Measurements from ENCODE around the gene MEGF6. TPM values are rescaled to one million over a fixed set of nuclear protein-coding genes. Genes with fewer than 3 reads are reported as not detected.

MEGF6 gene
- total RNA-seq, 2 experiments from 2014 or later: 1.7 to 2.5 TPM

- no peaks in the 10 kb centered on the region for H3K27me3 Mint-ChIP-seq
- H3K27ac Mint-ChIP-seq: no peak overlapping the region
- H3K9me3 Mint-ChIP-seq: no peaks in the 10 kb centered on the region
- H3K4me1 Mint-ChIP-seq: no peaks in the 10 kb centered on the region
- DNase-seq: no peak
- H3K36me3 Mint-ChIP-seq: peaks cover 3% of the 10 kb centered on the region
- no peak overlapping the region for H3K4me3 Mint-ChIP-seq
These were observed 27.4 kb upstream of the MEGF6 start for GRCh38 chr1:3638676-3639075.

GRCh38 chr1:3638027-3638426, 26.7 kb upstream of the MEGF6 start:
- no peak overlapping the region for H3K27ac Mint-ChIP-seq
- no peak for DNase-seq
- peaks cover 3% of the 10 kb centered on the region for H3K36me3 Mint-ChIP-seq
- H3K9me3 Mint-ChIP-seq: no peaks in the 10 kb centered on the region
- H3K4me1 Mint-ChIP-seq: no peaks in the 10 kb centered on the region
- no peaks in the 10 kb centered on the region for H3K27me3 Mint-ChIP-seq
- H3K4me3 Mint-ChIP-seq: no peak overlapping the region

DNA sequence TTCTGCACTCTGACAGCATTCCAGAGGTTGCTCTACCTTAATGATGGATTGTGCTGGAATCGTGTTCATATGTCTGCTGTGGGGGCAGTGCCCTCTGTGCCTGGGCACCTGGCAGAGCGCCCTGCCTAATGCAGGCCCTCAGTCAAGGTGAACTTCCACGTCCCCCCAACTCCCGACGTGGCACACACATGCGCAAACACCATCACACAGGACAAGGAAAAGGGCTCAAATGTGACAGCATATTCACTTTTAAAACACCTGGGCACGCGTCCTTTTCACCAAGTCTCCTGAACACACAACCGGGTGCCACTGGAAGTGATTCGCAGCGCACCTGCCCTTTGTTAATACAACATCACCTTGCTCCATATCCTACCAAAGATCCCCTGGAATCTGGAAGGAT, 25.2 kb upstream of the MEGF6 start:
- Mint-ChIP-seq H3K36me3 (peaks cover 4% of the 10 kb centered on the region), H3K4me1 (no peaks in the 10 kb centered on the region), H3K4me3 (no peak overlapping the region), H3K9me3 (no peaks in the 10 kb centered on the region), H3K27me3 (no peaks in the 10 kb centered on the region), H3K27ac (no peak overlapping the region)
- no peak for DNase-seq

- Mint-ChIP-seq H3K4me1 (no peaks in the 10 kb centered on the region), H3K4me3 (no peak overlapping the region), H3K9me3 (no peaks in the 10 kb centered on the region), H3K27ac (no peak overlapping the region), H3K36me3 (peaks cover 4% of the 10 kb centered on the region), H3K27me3 (no peaks in the 10 kb centered on the region)
- DNase-seq: no peak
These were observed 24.8 kb upstream of the MEGF6 start for GRCh38 chr1:3636080-3636479.

- Mint-ChIP-seq H3K4me3 (no peak overlapping the region), H3K9me3 (no peaks in the 10 kb centered on the region), H3K4me1 (no peaks in the 10 kb centered on the region), H3K27me3 (no peaks in the 10 kb centered on the region), H3K36me3 (peaks cover 4% of the 10 kb centered on the region), H3K27ac (no peak overlapping the region)
- no peak for DNase-seq
These were observed 22.9 kb upstream of the MEGF6 start for GRCh38 chr1:3634059-3634800.

- H3K9me3 Mint-ChIP-seq: no peaks in the 10 kb centered on the region
- H3K4me1 Mint-ChIP-seq: peaks cover 2% of the 10 kb centered on the region
- no peaks in the 10 kb centered on the region for H3K27me3 Mint-ChIP-seq
These were observed 22.2 kb upstream of the MEGF6 start for GRCh38 chr1:3633344-3634058.

GRCh38 chr1:3632716-3633343, 21.5 kb upstream of the MEGF6 start:
- H3K36me3 Mint-ChIP-seq: peaks cover 4% of the 10 kb centered on the region
- H3K27me3 Mint-ChIP-seq: no peaks in the 10 kb centered on the region
- no peak for DNase-seq
- H3K9me3 Mint-ChIP-seq: no peaks in the 10 kb centered on the region
- peaks cover 2% of the 10 kb centered on the region for H3K4me1 Mint-ChIP-seq
- no peak overlapping the region for H3K27ac Mint-ChIP-seq
- H3K4me3 Mint-ChIP-seq: no peak overlapping the region

More at GRCh38 chr1:3633344-3634058, 22.2 kb upstream of the MEGF6 start:
- H3K4me3 Mint-ChIP-seq: no peak overlapping the region
- DNase-seq: no peak
- H3K36me3 Mint-ChIP-seq: peaks cover 4% of the 10 kb centered on the region
- no peak overlapping the region for H3K27ac Mint-ChIP-seq

DNA sequence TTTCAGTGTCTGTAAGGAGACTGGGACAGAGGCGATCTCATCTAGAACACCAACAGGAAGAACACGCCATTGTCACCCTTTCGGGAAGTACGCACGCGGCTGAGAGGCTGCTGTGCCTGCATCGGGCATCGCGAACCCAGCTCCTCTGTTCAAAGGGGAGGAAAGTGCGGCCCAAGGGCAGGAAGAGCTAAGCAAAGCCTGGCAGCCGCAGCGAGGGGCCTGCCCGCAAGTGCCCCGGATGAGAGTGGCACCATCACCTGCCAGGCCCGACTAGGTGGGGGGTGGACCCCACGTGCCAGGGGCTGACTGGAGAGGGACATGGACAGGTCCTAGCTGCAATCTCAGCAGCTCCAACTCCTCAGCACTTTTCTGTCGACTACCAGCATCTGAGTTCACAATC, 21.0 kb upstream of the MEGF6 start:
- H3K27ac Mint-ChIP-seq: no peak overlapping the region
- no peak for DNase-seq
- peaks cover 4% of the 10 kb centered on the region for H3K36me3 Mint-ChIP-seq
- no peak overlapping the region for H3K4me3 Mint-ChIP-seq
- no peaks in the 10 kb centered on the region for H3K9me3 Mint-ChIP-seq
- no peaks in the 10 kb centered on the region for H3K27me3 Mint-ChIP-seq
- H3K4me1 Mint-ChIP-seq: peaks cover 2% of the 10 kb centered on the region

DNA sequence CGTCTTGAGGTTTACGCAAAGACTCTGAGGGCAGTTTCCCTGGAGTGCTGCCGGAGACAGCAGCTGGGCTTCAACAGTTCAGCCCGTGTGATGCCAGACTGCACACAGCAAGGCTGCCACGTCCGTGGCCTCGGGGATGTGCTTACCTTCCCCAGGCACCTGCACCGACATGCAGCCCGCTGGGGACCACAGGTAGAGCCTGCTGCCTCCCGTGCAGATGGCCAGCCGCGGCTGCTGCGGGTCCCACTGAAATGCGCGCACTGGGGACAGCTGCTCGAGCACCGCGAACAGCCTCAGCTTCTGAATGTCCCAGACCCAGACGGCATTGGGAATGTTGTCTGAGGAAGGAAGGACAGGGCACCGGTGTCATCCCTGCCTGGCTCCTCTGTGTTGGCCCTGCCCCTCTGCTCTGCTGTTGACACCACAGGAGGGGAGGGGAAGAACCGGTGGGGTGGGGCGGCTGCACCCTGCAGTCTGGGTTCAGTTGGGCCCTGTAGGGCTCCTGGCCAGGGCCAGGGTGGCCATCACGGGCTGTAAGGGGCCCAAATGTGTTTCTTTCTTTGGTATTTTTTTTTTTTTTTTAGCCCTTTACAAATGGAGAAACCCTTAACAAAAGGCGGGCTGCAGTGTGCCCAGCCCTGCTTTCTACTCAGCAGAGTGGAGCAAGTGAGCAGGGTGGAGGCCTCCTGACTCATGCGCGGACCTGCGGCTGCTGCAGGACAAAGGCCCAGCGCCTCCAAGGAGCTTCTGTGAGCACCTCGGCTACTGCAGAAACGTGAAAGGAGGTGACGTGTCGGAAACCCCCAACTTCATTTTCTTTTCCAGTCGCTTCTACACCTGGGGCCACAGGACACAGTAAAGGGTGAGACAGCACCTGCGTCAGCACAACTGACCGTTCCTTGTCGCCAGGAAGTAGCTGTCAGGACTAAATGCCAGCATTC, 20.3 kb upstream of the MEGF6 start:
- Mint-ChIP-seq H3K9me3 (no peaks in the 10 kb centered on the region), H3K4me1 (peaks cover 2% of the 10 kb centered on the region), H3K4me3 (no peak overlapping the region), H3K27me3 (no peaks in the 10 kb centered on the region), H3K27ac (no peak overlapping the region), H3K36me3 (peaks cover 4% of the 10 kb centered on the region)
- DNase-seq: no peak

DNA sequence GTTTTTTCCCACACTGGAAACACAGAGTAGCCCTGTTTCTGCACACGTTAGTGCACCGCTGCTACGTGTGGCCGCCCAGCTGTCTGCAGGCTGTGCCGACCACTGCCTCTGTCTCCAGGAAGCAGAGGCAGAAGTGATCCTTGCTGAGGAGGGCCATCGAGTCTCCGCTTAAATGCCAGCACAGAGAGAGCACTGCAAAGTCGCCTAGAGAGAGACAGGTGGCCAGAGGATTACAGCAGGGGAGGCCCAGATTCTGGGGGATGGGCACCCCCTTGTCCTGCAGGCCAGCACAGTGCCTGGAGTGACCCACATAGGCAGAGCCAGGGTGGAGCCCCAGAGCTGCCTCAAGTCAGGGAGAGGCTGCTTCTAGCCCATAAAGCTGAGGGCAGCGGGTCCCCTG, 19.6 kb upstream of the MEGF6 start:
- no peak for DNase-seq
- Mint-ChIP-seq H3K4me1 (peaks cover 6% of the 10 kb centered on the region), H3K27me3 (no peaks in the 10 kb centered on the region), H3K36me3 (peaks cover 4% of the 10 kb centered on the region), H3K4me3 (no peak overlapping the region), H3K27ac (no peak overlapping the region), H3K9me3 (no peaks in the 10 kb centered on the region)

GRCh38 chr1:3630161-3630611, 18.9 kb upstream of the MEGF6 start:
- Mint-ChIP-seq H3K4me3 (no peak overlapping the region), H3K27me3 (no peaks in the 10 kb centered on the region), H3K9me3 (no peaks in the 10 kb centered on the region), H3K27ac (no peak overlapping the region), H3K4me1 (peaks cover 10% of the 10 kb centered on the region), H3K36me3 (peaks cover 2% of the 10 kb centered on the region)
- DNase-seq: no peak

DNA sequence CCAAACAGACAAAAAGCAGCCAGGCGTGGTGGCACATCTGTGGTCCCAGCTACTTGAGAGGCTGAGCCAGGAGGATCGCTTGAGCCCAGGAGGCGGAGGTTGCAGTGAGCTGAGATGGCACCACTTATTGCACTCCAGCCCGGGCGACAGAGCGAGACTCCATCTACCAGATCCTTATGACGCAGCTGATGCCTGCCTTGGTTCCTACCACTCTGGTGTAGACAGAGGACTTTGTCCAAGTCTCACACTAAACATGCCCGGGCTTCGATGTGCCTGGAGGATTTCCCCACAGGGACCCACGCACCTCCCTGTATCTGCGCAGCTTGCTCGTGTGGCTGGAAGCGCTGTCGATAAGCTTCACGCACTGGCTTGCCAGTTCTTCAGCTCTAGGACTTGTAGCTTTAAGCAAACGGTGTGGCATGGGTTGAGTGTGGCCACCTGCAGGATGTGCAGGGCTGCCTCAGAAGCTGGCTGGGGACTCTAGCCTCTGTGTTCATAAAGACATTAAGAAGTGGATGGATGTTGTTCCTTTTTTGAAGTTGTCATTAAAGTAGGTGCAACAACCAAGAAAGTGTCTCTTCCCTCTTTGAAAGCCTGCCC, 18.4 kb upstream of the MEGF6 start:
- no peaks in the 10 kb centered on the region for H3K9me3 Mint-ChIP-seq
- H3K4me3 Mint-ChIP-seq: no peak overlapping the region
- no peak for DNase-seq
- no peaks in the 10 kb centered on the region for H3K27me3 Mint-ChIP-seq
- no peak overlapping the region for H3K27ac Mint-ChIP-seq
- H3K36me3 Mint-ChIP-seq: peaks cover 1% of the 10 kb centered on the region
- H3K4me1 Mint-ChIP-seq: peaks cover 10% of the 10 kb centered on the region

DNA sequence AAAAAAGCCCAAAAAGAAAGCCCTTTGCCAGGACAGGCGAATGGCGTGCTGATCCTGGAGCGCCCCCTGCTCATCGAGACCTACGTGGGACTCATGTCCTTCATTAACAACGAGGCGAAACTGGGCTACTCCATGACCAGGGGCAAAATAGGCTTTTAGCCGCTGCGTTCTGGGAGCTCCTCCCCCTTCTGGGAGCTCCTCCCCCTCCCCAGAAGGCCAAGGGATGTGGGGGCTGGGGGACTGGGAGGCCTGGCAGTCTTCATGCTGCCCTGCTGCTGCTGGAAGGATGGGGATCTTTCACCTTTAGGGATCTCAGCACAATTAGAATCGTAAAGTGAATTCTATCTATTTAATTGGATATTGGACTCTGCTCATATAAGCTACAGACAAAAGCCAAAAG, 17.1 kb upstream of the MEGF6 start:
- Mint-ChIP-seq H3K27me3 (no peaks in the 10 kb centered on the region), H3K36me3 (peaks cover 1% of the 10 kb centered on the region), H3K4me3 (no peak overlapping the region), H3K27ac (no peak overlapping the region), H3K4me1 (peaks cover 18% of the 10 kb centered on the region), H3K9me3 (no peaks in the 10 kb centered on the region)
- DNase-seq: no peak

- no peaks in the 10 kb centered on the region for H3K27me3 Mint-ChIP-seq
- H3K27ac Mint-ChIP-seq: no peak overlapping the region
- H3K9me3 Mint-ChIP-seq: no peaks in the 10 kb centered on the region
- no peaks in the 10 kb centered on the region for H3K36me3 Mint-ChIP-seq
- DNase-seq: no peak
- no peak overlapping the region for H3K4me3 Mint-ChIP-seq
- H3K4me1 Mint-ChIP-seq: peaks cover 25% of the 10 kb centered on the region
These were observed 16.4 kb upstream of the MEGF6 start for GRCh38 chr1:3627515-3628253.

All from activated naive CD8-positive, alpha-beta T cell treated with anti-CD3 and anti-CD28 coated beads for 36 hours (primary cell).